ENCODE data around the gene DCBLD1. TPM values are rescaled to one million over a fixed set of nuclear protein-coding genes. Genes with fewer than 3 reads are reported as not detected.

The DCBLD1 gene
- total RNA-seq, 1 experiment from 2014 or later: 11.2 TPM

DNA sequence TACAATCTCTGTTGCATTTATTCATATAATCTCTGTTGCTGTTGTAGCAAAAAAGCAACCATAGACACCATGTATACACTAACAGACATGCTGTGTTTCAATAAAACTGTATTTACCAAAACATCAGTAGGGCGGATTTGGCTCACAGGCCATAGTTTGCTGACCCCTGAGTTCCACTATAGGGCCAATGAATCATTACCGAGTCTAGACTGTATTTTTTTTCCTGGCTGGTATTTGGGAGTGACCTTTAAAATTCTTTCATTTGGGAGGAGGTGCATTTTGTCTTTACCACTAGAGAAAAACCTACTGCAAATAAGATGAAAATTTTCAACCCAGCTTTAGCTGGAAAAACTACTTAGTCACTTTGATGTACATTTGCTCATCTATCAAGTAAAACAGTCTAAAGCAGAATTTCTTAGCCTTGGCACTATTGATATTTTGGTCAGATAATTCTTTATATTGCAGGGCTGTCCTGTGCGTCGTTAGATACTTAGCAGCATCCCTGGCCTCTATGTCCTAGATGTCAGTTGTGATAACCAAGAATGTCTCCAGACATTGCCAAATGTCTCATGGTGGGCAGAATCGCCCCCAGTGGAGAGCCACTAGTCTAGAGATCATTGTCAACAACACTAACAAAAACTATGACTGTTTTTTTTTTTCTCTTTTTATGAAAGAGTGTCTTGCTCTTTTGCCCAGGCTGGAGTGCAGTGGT lies 39.5 kb downstream of the DCBLD1 start (continued):
- TF ChIP-seq ZMAT4 (CRISPR knock-in tag; IDR thresholded peaks at IDR 0.05): no peak

DNA sequence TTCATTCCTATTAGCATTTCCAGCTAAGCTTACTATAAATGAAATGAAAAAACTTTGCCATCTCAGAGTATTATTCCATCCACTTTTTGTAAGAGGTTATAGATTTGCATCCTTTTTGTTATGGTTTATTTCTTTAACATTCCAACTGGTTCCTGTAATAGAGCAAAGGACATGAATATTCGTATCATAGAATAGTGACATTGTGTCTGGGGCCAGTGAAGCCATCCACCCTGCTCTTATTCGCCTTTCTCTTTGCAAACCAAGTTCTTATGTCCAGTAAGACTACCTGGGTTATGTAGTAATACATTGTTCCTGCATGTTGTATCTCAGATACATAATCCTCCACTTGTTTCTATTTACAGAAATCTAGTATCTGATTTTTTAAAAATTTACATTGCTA lies 43.1 kb downstream of the DCBLD1 start:
- peaks cover 10% of the 10 kb centered on the region for H3K4me1 Mint-ChIP-seq
- no peaks in the 10 kb centered on the region for H3K9me3 Mint-ChIP-seq
- no peaks in the 10 kb centered on the region for H3K36me3 Mint-ChIP-seq
- ChIA-PET POLR2A (no interaction called here), CTCF (interaction anchor here (1.9 kb wide), 1 partner anchor 47 kb away, joined by 4 read pairs; no protein-coding TSS in a partner anchor)
- TF ChIP-seq KAT7 (CRISPR knock-in tag; IDR thresholded peaks at IDR 0.05; ENCODE audit: borderline replicate concordance) (no peak), ZBTB21 (CRISPR knock-in tag; IDR thresholded peaks at IDR 0.05; ENCODE audit: borderline replicate concordance) (no peak), GRHL2 (CRISPR knock-in tag; IDR thresholded peaks at IDR 0.05; ENCODE audit: insufficient replicate concordance, severe bottlenecking) (no peak), IRF2 (CRISPR knock-in tag; IDR thresholded peaks at IDR 0.05; ENCODE audit: borderline replicate concordance, low read depth) (no peak), SP1 (CRISPR knock-in tag; conservative IDR thresholded peaks at IDR 0.05) (no peak), TP53 (CRISPR knock-in tag; IDR thresholded peaks at IDR 0.05) (no peak), ZNF396 (CRISPR knock-in tag; IDR thresholded peaks at IDR 0.05; ENCODE audit: borderline replicate concordance) (no peak), EMX1 (CRISPR knock-in tag; IDR thresholded peaks at IDR 0.05) (no peak), ZNF263 (CRISPR knock-in tag; IDR thresholded peaks at IDR 0.05; ENCODE audit: low read depth) (no peak), NFE2L1 (CRISPR knock-in tag; IDR thresholded peaks at IDR 0.05) (no peak), IRF1 (CRISPR knock-in tag; IDR thresholded peaks at IDR 0.05) (no peak)
- TF ChIP-seq, protein P1, sequence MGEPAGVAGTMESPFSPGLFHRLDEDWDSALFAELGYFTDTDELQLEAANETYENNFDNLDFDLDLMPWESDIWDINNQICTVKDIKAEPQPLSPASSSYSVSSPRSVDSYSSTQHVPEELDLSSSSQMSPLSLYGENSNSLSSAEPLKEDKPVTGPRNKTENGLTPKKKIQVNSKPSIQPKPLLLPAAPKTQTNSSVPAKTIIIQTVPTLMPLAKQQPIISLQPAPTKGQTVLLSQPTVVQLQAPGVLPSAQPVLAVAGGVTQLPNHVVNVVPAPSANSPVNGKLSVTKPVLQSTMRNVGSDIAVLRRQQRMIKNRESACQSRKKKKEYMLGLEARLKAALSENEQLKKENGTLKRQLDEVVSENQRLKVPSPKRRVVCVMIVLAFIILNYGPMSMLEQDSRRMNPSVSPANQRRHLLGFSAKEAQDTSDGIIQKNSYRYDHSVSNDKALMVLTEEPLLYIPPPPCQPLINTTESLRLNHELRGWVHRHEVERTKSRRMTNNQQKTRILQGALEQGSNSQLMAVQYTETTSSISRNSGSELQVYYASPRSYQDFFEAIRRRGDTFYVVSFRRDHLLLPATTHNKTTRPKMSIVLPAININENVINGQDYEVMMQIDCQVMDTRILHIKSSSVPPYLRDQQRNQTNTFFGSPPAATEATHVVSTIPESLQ (CRISPR knock-in tag; IDR thresholded peaks at IDR 0.05): no peak
- TF ChIP-seq, protein P2, sequence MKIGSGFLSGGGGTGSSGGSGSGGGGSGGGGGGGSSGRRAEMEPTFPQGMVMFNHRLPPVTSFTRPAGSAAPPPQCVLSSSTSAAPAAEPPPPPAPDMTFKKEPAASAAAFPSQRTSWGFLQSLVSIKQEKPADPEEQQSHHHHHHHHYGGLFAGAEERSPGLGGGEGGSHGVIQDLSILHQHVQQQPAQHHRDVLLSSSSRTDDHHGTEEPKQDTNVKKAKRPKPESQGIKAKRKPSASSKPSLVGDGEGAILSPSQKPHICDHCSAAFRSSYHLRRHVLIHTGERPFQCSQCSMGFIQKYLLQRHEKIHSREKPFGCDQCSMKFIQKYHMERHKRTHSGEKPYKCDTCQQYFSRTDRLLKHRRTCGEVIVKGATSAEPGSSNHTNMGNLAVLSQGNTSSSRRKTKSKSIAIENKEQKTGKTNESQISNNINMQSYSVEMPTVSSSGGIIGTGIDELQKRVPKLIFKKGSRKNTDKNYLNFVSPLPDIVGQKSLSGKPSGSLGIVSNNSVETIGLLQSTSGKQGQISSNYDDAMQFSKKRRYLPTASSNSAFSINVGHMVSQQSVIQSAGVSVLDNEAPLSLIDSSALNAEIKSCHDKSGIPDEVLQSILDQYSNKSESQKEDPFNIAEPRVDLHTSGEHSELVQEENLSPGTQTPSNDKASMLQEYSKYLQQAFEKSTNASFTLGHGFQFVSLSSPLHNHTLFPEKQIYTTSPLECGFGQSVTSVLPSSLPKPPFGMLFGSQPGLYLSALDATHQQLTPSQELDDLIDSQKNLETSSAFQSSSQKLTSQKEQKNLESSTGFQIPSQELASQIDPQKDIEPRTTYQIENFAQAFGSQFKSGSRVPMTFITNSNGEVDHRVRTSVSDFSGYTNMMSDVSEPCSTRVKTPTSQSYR (CRISPR knock-in tag; IDR thresholded peaks at IDR 0.05): no peak
- H3K4me3 Mint-ChIP-seq: no peak overlapping the region
- no peak for DNase-seq (ENCODE audit: low spot score)
- H3K27ac Mint-ChIP-seq: no peak overlapping the region; the same call in 1 of the 2 replicates
- no peak for ATAC-seq
- no peaks in the 10 kb centered on the region for H3K27me3 Mint-ChIP-seq (ENCODE audit: low read depth)

GRCh38 chr6:117530467-117531242 lies 48.2 kb downstream of the DCBLD1 start:
- H3K27ac Mint-ChIP-seq: no peak overlapping the region
- no peak for DNase-seq (ENCODE audit: low spot score)
- ChIA-PET POLR2A (no interaction called here), CTCF (interaction anchor here (1.5 kb wide), 1 partner anchor 15 kb away, joined by 3 read pairs; no protein-coding TSS in a partner anchor)
- no peaks in the 10 kb centered on the region for H3K36me3 Mint-ChIP-seq
- no peak overlapping the region for H3K4me3 Mint-ChIP-seq
- no peak for ATAC-seq
- H3K27me3 Mint-ChIP-seq (ENCODE audit: low read depth): no peaks in the 10 kb centered on the region
- H3K9me3 Mint-ChIP-seq: no peaks in the 10 kb centered on the region
- H3K4me1 Mint-ChIP-seq: peaks cover 5% of the 10 kb centered on the region
- TF ChIP-seq FOXJ3 (CRISPR knock-in tag; IDR thresholded peaks at IDR 0.05; ENCODE audit: borderline replicate concordance): no peak
- TF ChIP-seq CBFB (CRISPR knock-in tag; IDR thresholded peaks at IDR 0.05; ENCODE audit: low read depth): no peak
- TF ChIP-seq FOXP4 (CRISPR knock-in tag; IDR thresholded peaks at IDR 0.05): no peak
- no peak for TF ChIP-seq USF1 (CRISPR knock-in tag; IDR thresholded peaks at IDR 0.05)
- TF ChIP-seq CDX4 (CRISPR knock-in tag; IDR thresholded peaks at IDR 0.05; ENCODE audit: borderline replicate concordance): no peak
- TF ChIP-seq FOXP1 (CRISPR knock-in tag; IDR thresholded peaks at IDR 0.05; ENCODE audit: borderline replicate concordance): no peak
- no peak for TF ChIP-seq PRRX2 (CRISPR knock-in tag; IDR thresholded peaks at IDR 0.05)
- no peak for TF ChIP-seq CREB1 (CRISPR knock-in tag; IDR thresholded peaks at IDR 0.05)
